Common myeloid progenitor, CD34-positive (primary cell): ENCODE data around the gene VIM.
A peak's percentile ranks its signal among the peaks of the same experiment; 100 is the strongest.

ENCODE experiments used
- CTCF ChIA-PET: fragments of 350-600 bp; sonication (Branson Sonifier 250); formaldehyde crosslinking; loops from one replicate; lab custom pipeline; 2021; ENCODE audit warnings: antibody characterized with exemption; lab: Charles Lee
- POLR2A ChIA-PET: fragments of 350-600 bp; sonication (Branson Sonifier 250); formaldehyde crosslinking; loops from one replicate; lab custom pipeline; 2021; ENCODE audit warnings: antibody characterized with exemption; lab: Charles Lee
- DNase-seq, 3 donors: peaks; one replicate each; pipeline versions ENCODE4 v3.0.0 to v3.0.0-alpha.2; 2013
- H3K27ac ChIP-seq, 2 experiments: 1 replicate in 1 of 2; 2 replicates in 1 of 2; pipeline ENCODE4 v1.7.0; 2013; ENCODE audit warnings: inconsistent platforms in 2 of 2, low read length in 2 of 2, mild to moderate bottlenecking in 2 of 2, low read depth in 1 of 2, moderate library complexity in 1 of 2; ENCODE audit not compliant: severe bottlenecking in 2 of 2, insufficient read depth in 1 of 2, poor library complexity in 1 of 2
- H3K27me3 ChIP-seq, 5 experiments: replicated peaks in 2 of 5; 1 replicate in 3 of 5; 2 replicates in 2 of 5; pipeline versions ENCODE4 v1.6.1 to v1.7.0; 2013; ENCODE audit warnings: low read length in 4 of 5, mild to moderate bottlenecking in 2 of 5, moderate library complexity in 2 of 5, inconsistent platforms in 1 of 5; ENCODE audit not compliant: insufficient read depth in 5 of 5, control insufficient read depth in 4 of 5
- H3K36me3 ChIP-seq, 4 experiments: 1 replicate in 2 of 4; 2 replicates in 2 of 4; pipeline versions ENCODE4 v1.6.1 to v1.7.0; 2013; ENCODE audit warnings: low read length in 3 of 4, control low read depth in 1 of 4, mild to moderate bottlenecking in 1 of 4; ENCODE audit not compliant: control insufficient read depth in 4 of 4, insufficient read depth in 4 of 4
- H3K4me1 ChIP-seq, 4 experiments: 1 replicate in 3 of 4; 2 replicates in 1 of 4; pipeline versions ENCODE4 v1.6.1 to v1.7.1; 2013; ENCODE audit warnings: low read length in 3 of 4, mild to moderate bottlenecking in 3 of 4, control low read depth in 1 of 4, inconsistent platforms in 1 of 4, moderate library complexity in 1 of 4; ENCODE audit not compliant: control insufficient read depth in 4 of 4, insufficient read depth in 4 of 4; ENCODE audit errors: control extremely low read depth in 1 of 4
- H3K4me3 ChIP-seq, 7 experiments: 1 replicate in 4 of 7; 2 replicates in 3 of 7; pipeline versions ENCODE4 v1.5.1 to v1.7.0; 2013; ENCODE audit warnings: mild to moderate bottlenecking in 7 of 7, low read length in 6 of 7, moderate library complexity in 6 of 7, inconsistent platforms in 2 of 7, low read depth in 2 of 7, control low read depth in 1 of 7; ENCODE audit not compliant: insufficient read depth in 4 of 7, control insufficient read depth in 1 of 7; ENCODE audit errors: extremely low read depth in 1 of 7
- H3K9me3 ChIP-seq, 5 experiments: 1 replicate in 4 of 5; 2 replicates in 1 of 5; pipeline versions ENCODE4 v1.6.1 to v1.7.1; 2013; ENCODE audit warnings: low read length in 4 of 5, mild to moderate bottlenecking in 2 of 5, inconsistent platforms in 1 of 5, low read depth in 1 of 5, moderate library complexity in 1 of 5; ENCODE audit not compliant: control insufficient read depth in 4 of 5, insufficient read depth in 2 of 5; ENCODE audit errors: control extremely low read depth in 1 of 5
- WGBS: methylation state at CpG from one replicate; pipeline ENCODE4 v1.1.5; 2013; ENCODE audit not compliant: insufficient coverage; 5-methylcytosine and 5-hydroxymethylcytosine counted together

The VIM gene

DNA sequence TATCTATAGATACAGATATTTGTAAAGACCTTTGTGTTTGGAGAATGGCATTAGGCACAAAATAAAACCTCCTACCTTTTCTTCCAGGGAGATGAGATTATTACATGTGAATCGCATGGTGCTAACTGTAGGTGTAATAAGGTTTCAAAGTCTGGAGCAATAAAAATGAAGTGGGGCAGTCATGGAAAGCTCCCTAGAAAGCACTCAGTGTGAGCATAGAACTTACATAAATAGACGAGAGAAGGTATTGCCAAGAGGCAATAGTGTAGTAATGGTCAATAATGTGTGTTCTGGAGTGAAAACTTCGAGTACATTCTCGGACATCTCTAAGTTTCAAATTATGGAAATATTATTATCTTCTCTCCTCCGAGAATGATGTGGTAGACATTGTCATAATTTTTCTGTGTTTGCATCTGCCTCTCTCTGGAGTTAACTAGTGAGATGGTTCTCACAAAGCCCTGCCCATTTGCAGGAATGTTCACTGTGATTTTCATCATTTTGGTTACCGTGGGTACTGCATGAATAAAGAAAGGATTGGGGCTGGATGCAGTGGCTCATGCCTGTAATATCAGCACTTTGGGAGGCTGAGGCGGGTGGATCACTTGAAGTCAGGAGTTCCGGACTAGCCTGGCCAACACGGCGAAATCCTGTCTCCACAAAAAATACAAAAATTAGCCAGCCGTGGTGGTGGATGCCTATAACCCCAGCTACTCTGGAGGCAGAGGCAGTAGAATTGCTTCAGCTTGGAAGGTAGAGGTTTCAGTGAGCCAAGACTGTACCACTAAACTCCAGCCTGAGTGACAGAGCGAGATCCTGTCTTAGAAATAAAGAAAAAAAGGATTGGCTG lies 10.6 kb downstream of the VIM start:
- CTCF ChIA-PET, result interaction anchor here (0.8 to 0.9 kb wide), 2 partner anchors 8 to 386 kb away, joined by 3 read pairs; no protein-coding TSS in a partner anchor
- peak in 2 of 3 donors; percentile 85 to 86 for DNase-seq
- H3K36me3 ChIP-seq, result peaks cover 26 to 46% (median 36%) of the 10 kb centered on the region in 4 experiments
- POLR2A ChIA-PET, result interaction anchor here (0.7 to 1.9 kb wide), 4 partner anchors 9 to 37 kb away, joined by 3 to 7 read pairs (median 4); partner anchors contain the start of gene TRDMT1
- H3K9me3 ChIP-seq, result no peaks in the 10 kb centered on the region
- WGBS, result 100% methylated on average over 9 of the region's 12 CpGs
- no peak overlapping the region for H3K27ac ChIP-seq
- H3K27me3 ChIP-seq, result no peaks in the 10 kb centered on the region
- H3K4me3 ChIP-seq, result no peak overlapping the region
- no peaks in the 10 kb centered on the region for H3K4me1 ChIP-seq

DNA sequence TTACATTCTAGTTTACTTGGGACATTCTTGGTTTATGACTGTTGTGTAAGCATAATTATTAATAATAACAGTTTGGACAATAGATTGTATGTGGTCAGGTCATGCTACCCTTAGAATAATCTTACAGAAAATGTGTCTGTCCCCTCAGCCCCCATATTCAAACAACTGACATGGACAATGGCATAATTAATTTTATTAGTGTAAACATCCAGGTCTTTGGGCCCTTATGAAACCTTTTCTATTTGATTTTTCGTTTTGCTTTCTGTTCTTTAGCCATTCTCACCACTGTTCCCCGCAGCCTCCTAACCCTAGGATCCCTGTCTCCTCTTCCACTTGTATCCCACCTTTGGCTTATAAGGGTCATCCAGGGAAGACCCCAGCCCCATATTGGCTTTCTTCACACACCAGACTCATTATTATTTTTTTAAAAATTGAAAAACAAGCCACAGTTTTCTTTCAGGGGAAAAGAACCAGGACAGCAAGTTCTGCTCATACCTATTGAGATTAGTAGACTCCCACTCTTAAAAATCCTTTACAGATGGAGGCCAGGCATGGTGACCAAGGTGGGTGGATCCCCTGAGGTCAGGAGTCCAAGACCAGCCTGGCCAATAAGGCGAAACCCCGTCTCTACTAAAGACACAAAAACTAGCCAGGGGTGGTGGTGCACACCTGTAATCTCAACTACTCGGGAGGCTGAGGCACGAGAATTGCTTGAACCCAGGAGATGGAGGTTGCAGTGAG lies 11.5 kb downstream of the VIM start:
- ChIA-PET CTCF (no interaction called here), POLR2A (interaction anchor here (1.4 kb wide), 1 partner anchor 10 kb away, joined by 4 read pairs; no protein-coding TSS in a partner anchor)
- H3K27me3 ChIP-seq, result no peaks in the 10 kb centered on the region
- no peaks in the 10 kb centered on the region for H3K4me1 ChIP-seq
- no peak overlapping the region for H3K27ac ChIP-seq
- peak in 2 of 3 donors; percentile 54 to 56 for DNase-seq
- H3K36me3 ChIP-seq, result peaks cover 18 to 37% (median 29%) of the 10 kb centered on the region in 4 experiments
- WGBS, result 96% methylated on average over 6 of the region's 6 CpGs
- H3K4me3 ChIP-seq, result no peak overlapping the region
- no peaks in the 10 kb centered on the region for H3K9me3 ChIP-seq

DNA sequence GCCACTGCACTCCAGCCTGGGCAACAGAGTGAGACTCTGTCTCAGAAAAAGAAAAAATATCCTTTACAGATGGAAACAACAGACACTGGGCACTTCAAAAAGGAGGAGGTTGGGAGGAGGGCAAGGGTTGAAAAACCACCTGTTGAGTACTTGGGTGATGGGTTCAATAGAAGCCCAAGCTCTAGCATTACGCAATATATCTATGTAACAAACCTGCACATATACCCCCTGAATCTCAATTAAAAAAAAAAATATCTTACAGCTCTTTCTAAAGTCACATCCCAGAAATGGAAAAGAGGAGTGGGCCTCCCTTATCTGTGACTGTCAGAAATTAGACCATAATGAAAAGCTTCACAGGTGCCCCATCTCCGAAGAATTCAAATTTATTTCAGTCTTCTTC lies 12.1 kb downstream of the VIM start:
- POLR2A ChIA-PET, result no interaction called here

DNA sequence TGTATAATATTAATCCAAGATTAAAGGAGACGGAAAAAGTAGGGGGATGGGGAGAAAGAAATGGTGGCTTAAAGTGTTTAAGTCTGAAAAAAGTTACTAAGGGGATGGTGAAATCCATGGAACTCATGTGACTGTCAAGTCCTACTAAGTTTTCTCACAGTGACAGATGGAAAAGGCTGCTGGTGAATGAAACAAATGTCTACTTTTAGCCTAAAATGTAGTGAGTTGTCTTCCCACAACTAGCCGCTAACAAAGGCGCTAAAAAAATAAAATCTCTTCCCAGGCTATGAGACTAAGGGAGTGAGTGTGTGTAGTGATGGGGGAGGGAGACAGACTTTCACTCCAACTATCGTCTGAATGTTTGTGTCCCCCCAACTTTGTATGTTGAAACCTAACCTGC lies 12.6 kb downstream of the VIM start:
- H3K9me3 ChIP-seq, result no peaks in the 10 kb centered on the region
- ChIA-PET CTCF (no interaction called here), POLR2A (no interaction called here)
- no peak overlapping the region for H3K4me3 ChIP-seq
- no peak overlapping the region for H3K27ac ChIP-seq
- DNase-seq, result peak in 2 of 3 donors; percentile 32 to 40
- H3K27me3 ChIP-seq, result no peaks in the 10 kb centered on the region
- peaks cover 8 to 26% (median 18%) of the 10 kb centered on the region in 4 experiments for H3K36me3 ChIP-seq
- H3K4me1 ChIP-seq, result no peaks in the 10 kb centered on the region
- 96% methylated on average over 4 of the region's 4 CpGs for WGBS

More for the DNA sequence above, 12.1 kb downstream of the VIM start:
- H3K9me3 ChIP-seq, result no peaks in the 10 kb centered on the region
- peak in 2 of 3 donors; percentile 35 to 41 for DNase-seq
- no CpG with 5 or more reads among the region's 2 CpGs for WGBS
- no peak overlapping the region for H3K27ac ChIP-seq
- H3K36me3 ChIP-seq, result peaks cover 14 to 31% (median 23%) of the 10 kb centered on the region in 4 experiments
- H3K27me3 ChIP-seq, result no peaks in the 10 kb centered on the region
- CTCF ChIA-PET, result no interaction called here
- no peaks in the 10 kb centered on the region for H3K4me1 ChIP-seq
- no peak overlapping the region for H3K4me3 ChIP-seq

DNA sequence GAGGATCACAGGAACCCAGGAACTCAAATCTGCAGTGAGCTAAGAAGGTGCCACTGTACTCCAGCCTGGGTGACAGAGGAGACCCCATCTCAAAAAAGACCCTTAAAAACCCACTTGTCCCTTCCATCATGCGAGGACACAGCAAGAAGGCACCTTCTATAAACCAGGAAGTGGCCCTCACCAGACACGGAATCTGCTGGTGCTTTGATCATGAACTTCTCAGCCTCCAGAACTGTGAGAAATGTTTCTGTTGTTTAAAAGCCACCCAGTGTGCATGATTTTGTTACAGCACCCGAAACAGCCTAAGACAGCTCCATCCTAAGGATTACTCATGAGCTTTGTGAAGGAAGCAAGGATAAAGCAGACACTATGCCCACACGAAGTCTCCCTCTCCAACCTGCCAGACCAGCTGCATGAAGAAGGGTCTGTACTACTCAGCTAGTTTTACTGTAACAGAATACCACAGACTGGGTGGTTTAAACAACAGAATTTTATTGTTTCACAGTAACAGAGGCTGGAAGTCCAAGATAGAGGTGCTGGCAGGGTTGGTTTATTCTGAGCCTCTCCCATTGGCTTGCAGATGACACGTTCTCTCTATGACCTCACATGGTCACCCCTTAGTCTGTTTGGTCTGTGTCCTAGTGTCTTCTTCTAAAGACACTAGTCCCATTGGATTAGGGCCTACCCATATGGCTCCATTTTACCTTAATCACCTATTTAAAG lies 13.7 kb downstream of the VIM start:
- no peaks in the 10 kb centered on the region for H3K27me3 ChIP-seq
- no peak overlapping the region for H3K4me3 ChIP-seq
- peaks cover 0 to 15% (median 9%) of the 10 kb centered on the region in 4 experiments for H3K36me3 ChIP-seq
- no peaks in the 10 kb centered on the region for H3K4me1 ChIP-seq
- H3K9me3 ChIP-seq, result peaks cover 0 to under 1% (median 0%) of the 10 kb centered on the region in 5 experiments
- POLR2A ChIA-PET, result no interaction called here
- no peak for DNase-seq
- no peak overlapping the region for H3K27ac ChIP-seq
- 100% methylated on average over 5 of the region's 5 CpGs for WGBS
- CTCF ChIA-PET, result interaction anchor here (0.7 to 1.2 kb wide), 3 partner anchors 77 to 397 kb away, joined by 3 to 4 read pairs (median 3); no protein-coding TSS in a partner anchor

DNA sequence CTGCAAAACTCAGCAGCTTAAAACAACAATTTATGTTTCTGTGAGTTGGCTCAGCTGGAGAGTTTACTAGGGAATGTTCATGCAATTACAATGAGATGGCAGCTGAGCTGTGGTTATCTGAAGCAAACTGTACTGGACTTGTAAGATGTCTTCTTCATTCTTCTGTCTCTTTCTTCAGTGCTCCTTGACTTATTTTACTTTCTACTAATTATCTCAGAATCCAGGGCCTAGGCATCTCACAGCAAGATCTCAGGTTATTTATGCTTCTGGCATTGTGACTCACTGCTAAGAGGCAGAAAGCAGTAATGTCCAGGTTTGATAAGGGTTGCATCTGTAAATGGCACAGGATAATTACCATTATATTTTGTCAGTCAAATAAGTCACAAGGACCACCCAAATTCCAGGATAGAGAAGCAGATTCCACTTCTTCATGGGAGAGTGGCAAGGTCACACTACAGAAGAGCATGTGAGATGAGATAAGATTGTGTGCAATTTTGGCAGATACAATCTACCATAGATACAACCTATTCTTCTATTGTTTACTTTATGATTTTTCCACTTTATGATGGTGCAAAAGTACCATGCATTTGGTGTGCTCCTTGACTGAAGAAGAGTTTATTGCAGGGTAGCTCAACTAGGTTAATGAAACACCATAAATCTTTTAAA lies 16.8 kb downstream of the VIM start:
- H3K36me3 ChIP-seq, result no peaks in the 10 kb centered on the region
- peaks cover 0 to 9% (median 0%) of the 10 kb centered on the region in 5 experiments for H3K9me3 ChIP-seq
- ChIA-PET POLR2A (no interaction called here), CTCF (interaction anchor here (1.2 to 1.6 kb wide), 3 partner anchors 9 to 14 kb away, joined by 3 to 5 read pairs (median 4); no protein-coding TSS in a partner anchor)
- DNase-seq, result no peak
- no peaks in the 10 kb centered on the region for H3K4me1 ChIP-seq
- no peaks in the 10 kb centered on the region for H3K27me3 ChIP-seq
- H3K4me3 ChIP-seq, result no peak overlapping the region
- no peak overlapping the region for H3K27ac ChIP-seq
